OCI-LY3 (cell line): ENCODE data around the gene ZSCAN31.

Experiments used
- CTCF ChIP-seq: fragments of 200-600, 300-600 bp; sonication (generic); IDR thresholded peaks from 2 replicates; pipeline ENCODE4 v1.5.1; 2014; ENCODE audit warnings: antibody characterized with exemption, low read length, low read depth
- EZH2phosphoT487 ChIP-seq: fragments of 200-600 bp; shearing (Covaris generic); IDR thresholded peaks from 2 replicates; pipeline ENCODE4 v1.6.1; 2018; ENCODE audit warnings: antibody characterized with exemption, mixed run types, low read depth

GRCh38 chr6:28351493-28351925 lies 15.6 kb upstream of the ZSCAN31 start:
- no peak for TF ChIP-seq CTCF
- no peak for TF ChIP-seq EZH2phosphoT487
